Ishikawa (cell line): ENCODE measurements around the gene HS3ST3A1.

Experiments
- CREB1 ChIP-seq: IDR thresholded peaks from 2 replicates; pipeline ENCODE4 v1.6.1; 2012; ENCODE audit warnings: low read depth
- EGR1 ChIP-seq: IDR thresholded peaks from 2 replicates; pipeline ENCODE4 v1.6.1; 2012
- EP300 ChIP-seq: IDR thresholded peaks from 2 replicates; pipeline ENCODE4 v1.6.1; 2012; ENCODE audit warnings: borderline replicate concordance
- FOXM1 ChIP-seq: IDR thresholded peaks from 2 replicates; pipeline ENCODE4 v1.6.1; 2012; ENCODE audit warnings: low read depth, borderline replicate concordance
- MAX ChIP-seq: IDR thresholded peaks from 2 replicates; pipeline ENCODE4 v1.6.1; 2012
- NFIC ChIP-seq: IDR thresholded peaks from 2 replicates; pipeline ENCODE4 v1.6.1; 2012
- RAD21 ChIP-seq: IDR thresholded peaks from 2 replicates; pipeline ENCODE4 v1.6.1; 2012; ENCODE audit warnings: low read depth
- TAF1 ChIP-seq: IDR thresholded peaks from 2 replicates; pipeline ENCODE4 v1.6.1; 2012; ENCODE audit warnings: low read depth, mild to moderate bottlenecking
- TCF12 ChIP-seq: IDR thresholded peaks from 2 replicates; pipeline ENCODE4 v1.6.1; 2012; ENCODE audit warnings: low read depth
- TEAD4 ChIP-seq: IDR thresholded peaks from 2 replicates; pipeline ENCODE4 v1.6.1; 2012
- USF1 ChIP-seq: IDR thresholded peaks from 2 replicates; pipeline ENCODE4 v1.6.1; 2012
- YY1 ChIP-seq: IDR thresholded peaks from 2 replicates; pipeline ENCODE4 v1.6.1; 2012; ENCODE audit warnings: low read depth
- ZBTB7A ChIP-seq: IDR thresholded peaks from 2 replicates; pipeline ENCODE4 v1.6.1; 2012; ENCODE audit warnings: low read depth
- TF ChIP-seq, protein P1 (sequence below): IDR thresholded peaks from 2 replicates; pipeline ENCODE4 v1.6.1; 2012; ENCODE audit warnings: low read depth, mild to moderate bottlenecking

HS3ST3A1 gene

DNA sequence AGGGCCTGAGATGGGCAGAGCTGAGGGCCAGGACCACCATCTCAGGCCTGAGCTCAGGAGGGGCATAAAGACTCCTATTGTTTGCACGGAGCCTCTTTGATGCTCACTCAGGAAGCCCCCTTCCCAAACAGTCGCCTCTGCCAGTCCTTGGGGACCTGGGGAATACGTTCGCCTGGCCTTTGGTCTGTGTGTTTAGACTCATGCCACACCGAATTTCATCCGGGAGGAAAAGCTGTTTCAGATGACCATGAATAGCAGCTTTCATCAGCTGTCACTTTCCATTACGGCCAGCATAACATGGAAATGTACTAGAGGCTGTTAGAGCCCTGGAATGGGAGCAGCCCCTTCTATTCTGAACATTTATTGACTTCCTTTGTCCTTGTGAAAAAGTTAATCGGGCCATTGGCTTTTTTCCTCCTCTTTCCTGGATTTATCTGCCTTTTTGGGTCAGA lies 139.0 kb downstream of the HS3ST3A1 start:
- TF ChIP-seq, protein P1, sequence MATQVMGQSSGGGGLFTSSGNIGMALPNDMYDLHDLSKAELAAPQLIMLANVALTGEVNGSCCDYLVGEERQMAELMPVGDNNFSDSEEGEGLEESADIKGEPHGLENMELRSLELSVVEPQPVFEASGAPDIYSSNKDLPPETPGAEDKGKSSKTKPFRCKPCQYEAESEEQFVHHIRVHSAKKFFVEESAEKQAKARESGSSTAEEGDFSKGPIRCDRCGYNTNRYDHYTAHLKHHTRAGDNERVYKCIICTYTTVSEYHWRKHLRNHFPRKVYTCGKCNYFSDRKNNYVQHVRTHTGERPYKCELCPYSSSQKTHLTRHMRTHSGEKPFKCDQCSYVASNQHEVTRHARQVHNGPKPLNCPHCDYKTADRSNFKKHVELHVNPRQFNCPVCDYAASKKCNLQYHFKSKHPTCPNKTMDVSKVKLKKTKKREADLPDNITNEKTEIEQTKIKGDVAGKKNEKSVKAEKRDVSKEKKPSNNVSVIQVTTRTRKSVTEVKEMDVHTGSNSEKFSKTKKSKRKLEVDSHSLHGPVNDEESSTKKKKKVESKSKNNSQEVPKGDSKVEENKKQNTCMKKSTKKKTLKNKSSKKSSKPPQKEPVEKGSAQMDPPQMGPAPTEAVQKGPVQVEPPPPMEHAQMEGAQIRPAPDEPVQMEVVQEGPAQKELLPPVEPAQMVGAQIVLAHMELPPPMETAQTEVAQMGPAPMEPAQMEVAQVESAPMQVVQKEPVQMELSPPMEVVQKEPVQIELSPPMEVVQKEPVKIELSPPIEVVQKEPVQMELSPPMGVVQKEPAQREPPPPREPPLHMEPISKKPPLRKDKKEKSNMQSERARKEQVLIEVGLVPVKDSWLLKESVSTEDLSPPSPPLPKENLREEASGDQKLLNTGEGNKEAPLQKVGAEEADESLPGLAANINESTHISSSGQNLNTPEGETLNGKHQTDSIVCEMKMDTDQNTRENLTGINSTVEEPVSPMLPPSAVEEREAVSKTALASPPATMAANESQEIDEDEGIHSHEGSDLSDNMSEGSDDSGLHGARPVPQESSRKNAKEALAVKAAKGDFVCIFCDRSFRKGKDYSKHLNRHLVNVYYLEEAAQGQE = no peak
- TF ChIP-seq TCF12 = no peak

DNA sequence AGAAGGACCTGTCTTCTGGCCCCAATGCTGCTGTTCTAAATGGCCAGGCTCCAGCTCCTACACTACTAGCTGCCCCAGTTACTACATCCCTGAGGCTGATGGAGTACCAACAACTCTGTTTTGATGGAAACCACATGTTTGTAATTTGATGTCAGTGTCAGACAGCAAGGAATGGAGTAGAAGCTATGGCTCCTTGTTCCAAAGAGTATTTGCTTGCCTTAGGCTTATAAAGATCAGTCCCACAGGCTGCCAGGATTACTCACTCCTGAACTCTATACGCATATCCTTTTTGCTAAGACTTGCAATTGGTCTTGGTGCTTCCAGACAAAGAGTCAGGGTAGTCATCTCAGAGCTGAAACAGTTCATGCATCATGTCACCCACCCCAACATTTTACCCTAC lies 139.6 kb downstream of the HS3ST3A1 start:
- TF ChIP-seq USF1 = no peak

DNA sequence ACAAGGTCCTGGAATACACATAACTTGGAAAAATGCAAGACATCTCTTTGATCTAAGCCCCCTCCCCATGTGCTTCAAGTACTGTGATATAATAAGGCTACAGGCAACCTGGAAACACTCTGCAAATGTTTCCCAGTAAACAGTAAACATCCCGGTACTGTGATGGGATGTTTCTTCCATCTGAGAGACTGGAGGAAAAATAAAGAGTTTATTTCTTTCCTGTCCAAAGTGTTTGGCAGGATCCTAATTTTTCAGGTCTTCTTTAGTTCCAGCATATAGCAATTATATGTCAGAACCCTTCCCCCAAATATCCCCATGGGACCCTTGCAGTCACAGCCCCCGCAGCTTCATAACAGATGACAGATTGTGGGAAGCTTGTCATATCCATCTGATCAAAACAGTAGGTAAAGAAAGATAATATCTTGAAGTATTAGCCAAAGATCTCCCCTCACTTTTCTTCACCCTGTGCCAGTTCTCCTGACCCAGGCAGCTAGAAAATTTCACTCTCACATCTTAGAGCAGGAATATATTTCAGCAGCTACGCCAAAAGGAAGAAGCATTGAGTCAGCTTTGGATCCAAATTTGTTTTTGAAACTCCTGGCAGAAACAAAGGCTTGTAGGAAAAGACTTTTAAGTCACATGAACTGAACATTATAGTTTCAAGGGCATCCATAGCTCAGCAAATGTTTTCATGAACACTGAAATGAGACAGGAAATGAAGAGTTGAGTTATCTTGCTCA lies 141.3 kb downstream of the HS3ST3A1 start:
- TF ChIP-seq, protein P1 = no peak
- TF ChIP-seq YY1 (no peak), TCF12 (no peak), FOXM1 (no peak), NFIC (no peak), ZBTB7A (no peak), TEAD4 (no peak), CREB1 (no peak), TAF1 (no peak), MAX (no peak), EGR1 (no peak), RAD21 (no peak)

DNA sequence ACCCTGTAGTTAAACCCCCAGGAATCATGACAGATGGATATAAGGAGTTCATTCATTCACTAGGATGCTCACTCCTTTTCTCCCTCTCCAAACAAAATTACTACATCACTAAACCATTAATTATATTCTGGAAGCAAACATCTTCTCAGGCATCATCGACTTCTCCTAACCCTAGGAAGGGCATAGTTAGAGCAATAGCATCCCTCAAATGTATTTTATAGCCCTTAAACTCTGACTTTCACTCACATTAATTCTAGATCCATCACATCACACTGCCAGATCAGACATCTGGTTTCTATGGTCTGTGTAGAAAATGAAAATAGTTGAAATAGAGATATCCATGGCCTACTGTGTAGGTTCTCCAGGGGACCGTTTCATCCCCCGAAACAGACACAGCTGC lies 143.9 kb downstream of the HS3ST3A1 start:
- no peak for TF ChIP-seq MAX
- no peak for TF ChIP-seq CREB1
- TF ChIP-seq EP300 = no peak
- no peak for TF ChIP-seq FOXM1
- no peak for TF ChIP-seq YY1
- no peak for TF ChIP-seq TAF1
- no peak for TF ChIP-seq ZBTB7A
- TF ChIP-seq EGR1 = no peak
- TF ChIP-seq NFIC = no peak
- no peak for TF ChIP-seq TEAD4
